H54 (cell line): Measurements from ENCODE around the gene ATP5F1E.
A peak's percentile ranks its signal among the peaks of the same experiment; 100 is the strongest.
"Not testable (repeated sequence)": the region's sequence is repeated elsewhere in the genome, so short reads cannot be mapped to it uniquely, and the experiment has no call there.

ENCODE experiments used
- DNase-seq: peaks from one replicate; pipeline ENCODE4 v3.0.0; 2011; ENCODE audit warnings: low spot score, mixed read lengths; ENCODE audit not compliant: insufficient read length
- FAIRE-seq: peaks from 3 replicates; lab custom pipeline; 2011; peaks lifted over from hg19 to GRCh38; lab: Jason Lieb, UNC
- POLR2A ChIP-seq: IDR thresholded peaks from 2 replicates; pipeline ENCODE4 v1.6.1; 2011; ENCODE audit warnings: low read depth, mild to moderate bottlenecking, low read length

The ATP5F1E gene

DNA sequence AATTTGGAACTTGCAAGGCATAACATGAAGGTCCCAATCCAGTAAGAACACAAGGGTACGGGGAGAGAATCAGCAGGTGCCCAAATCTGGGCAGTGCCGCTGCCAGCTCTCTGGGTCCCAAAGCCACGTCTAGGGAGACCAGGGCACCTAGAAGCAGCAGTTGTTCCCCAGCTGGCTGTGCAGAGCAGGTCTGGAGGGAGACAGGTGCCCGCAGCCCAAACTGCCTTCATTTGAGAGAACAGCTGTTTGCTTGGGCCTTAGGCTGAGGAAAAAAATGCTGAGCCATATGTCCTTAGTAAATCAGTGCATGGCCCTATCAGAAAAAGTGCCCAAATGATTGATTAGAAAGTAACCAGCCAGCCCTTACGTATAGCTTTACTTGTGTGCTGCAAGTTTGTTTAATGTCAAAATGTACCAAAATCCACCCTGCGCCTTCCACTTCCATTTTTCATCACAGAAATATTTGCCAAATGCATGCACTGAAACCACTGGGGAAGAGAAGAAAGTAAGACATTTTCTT lies 19.6 kb upstream of the ATP5F1E start:
- TF ChIP-seq POLR2A: no peak
- FAIRE-seq (no peak), DNase-seq (no peak)

DNA sequence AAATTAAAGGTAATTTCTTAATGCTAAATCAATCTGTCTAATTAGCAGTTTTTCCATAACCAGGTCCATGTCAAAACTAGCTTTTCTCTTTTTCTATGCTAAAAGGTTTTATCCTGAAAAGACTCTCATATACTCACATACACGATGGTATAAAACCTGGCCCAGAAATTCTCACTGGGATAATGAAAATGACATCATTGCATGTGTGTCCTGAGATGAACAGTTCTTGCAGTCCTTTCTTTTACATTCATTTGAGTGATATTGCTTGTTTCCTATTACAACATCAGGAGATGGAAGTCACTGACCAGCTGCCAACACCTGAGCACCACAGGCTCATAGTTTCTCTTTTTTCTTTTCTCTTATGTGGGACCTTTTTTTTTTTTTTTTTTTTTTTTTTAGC lies 18.3 kb upstream of the ATP5F1E start:
- DNase-seq (no peak), FAIRE-seq (no peak)
- TF ChIP-seq POLR2A: no peak

DNA sequence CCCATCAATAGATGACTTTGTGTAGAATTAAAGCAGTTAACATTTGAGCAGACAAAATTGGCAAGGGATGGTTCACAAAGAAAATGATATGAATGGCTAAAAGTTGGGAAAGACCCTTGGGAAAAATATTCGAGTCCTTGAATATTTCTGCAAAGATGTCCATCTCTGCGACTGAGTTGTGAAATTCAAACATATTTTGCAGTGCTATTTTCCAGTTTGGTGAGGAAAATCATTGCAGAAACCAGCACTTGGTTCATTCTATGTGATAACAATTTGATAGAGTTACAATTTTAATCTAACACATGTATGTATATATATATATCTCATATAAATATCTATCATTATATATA lies 16.5 kb upstream of the ATP5F1E start:
- TF ChIP-seq POLR2A: no peak
- DNase-seq (no peak), FAIRE-seq (no peak)

DNA sequence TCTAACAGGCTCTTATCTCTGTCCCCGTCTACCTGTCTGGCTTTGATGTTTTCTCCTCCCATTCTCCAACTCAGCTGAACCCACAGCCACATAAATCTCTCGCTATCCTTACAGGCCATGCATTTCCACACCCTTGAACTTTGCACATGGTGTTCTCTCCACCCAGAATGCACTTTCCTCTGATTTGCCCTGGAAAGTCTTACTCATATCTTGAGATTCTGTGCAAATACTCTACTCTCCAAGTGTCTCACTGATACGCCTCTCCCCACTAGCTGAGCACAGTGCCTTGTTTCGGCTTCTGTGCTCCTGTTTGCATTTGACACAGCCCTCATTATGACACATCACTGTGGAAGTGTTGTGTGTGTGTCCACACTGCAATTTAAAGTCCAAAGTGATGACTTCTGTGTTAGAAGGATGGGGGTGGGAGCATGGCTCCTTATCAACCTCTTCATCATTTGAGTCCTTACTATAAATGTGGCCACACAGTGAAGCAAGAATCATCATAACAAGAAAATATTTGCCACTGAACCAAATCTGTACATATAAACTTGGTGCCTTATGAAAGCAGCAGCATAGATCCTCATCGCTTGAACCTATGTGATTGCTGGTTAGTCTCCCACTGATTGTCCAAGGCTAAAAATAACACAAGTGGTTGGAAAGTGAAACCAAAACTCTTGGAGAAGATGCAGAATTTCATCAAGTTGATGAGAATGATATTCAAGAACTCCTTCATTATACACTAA lies 16.0 kb upstream of the ATP5F1E start:
- TF ChIP-seq POLR2A: no peak
- FAIRE-seq: no peak
- peak; percentile 22 for DNase-seq

DNA sequence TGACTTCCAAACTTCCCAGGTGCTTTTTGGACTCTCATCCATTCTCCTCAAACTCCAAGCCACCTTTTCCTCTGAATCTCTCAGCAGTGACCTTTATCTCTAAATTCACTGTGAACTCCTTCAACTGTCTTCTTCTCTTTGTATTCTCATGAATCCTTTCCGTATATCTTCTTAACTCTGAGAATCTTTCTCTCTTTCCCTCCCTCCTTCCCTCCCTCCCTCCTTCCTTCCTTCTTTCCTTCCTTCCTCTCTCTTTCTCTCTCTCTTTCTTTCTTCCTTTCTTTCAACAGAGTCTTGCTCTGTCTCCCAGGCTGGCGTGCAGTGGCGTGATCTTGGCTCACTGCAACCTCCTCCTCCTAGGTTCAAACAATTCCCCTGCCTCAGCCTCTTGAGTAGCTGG lies 14.7 kb upstream of the ATP5F1E start:
- no peak for TF ChIP-seq POLR2A
- FAIRE-seq (no peak), DNase-seq (no peak)

DNA sequence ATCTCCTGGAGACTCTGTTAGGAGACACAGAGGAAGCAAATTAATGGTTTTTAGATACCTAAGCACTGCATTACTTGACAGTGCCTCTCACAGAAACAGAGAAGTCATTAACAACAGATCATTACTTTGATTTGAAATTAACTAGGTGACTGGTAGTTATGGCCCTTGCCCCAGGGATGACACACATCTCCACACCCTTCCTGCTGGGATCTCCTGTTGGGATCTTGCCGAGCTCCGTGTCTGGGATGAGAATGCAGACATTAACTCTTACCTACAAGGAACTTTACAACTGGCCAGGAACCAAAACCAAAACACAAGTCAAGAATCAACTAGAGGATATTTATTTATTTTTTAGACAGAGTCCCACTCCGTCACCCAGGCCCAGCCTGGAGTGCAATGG lies 12.7 kb upstream of the ATP5F1E start:
- FAIRE-seq (no peak), DNase-seq (no peak)
- TF ChIP-seq POLR2A: no peak

DNA sequence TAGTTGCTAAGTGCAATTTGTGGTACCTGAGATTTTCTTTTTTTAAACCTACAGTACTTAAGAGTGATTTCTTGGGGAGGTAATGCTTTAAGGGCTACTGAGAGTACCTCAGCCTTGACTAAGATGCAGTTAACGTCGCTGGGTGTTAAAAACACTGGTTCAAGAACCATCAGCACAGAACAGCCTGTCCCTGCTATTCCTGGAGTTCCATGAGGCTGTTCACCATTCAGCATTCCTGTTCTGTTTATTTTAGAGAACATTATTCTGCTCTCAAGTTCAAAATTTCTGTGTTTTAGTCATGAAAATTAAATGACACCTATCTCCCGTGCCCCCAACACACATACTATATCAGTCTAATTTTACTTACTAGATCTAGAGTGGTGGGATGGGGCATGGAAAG lies 12.2 kb upstream of the ATP5F1E start:
- DNase-seq (no peak), FAIRE-seq (no peak)
- TF ChIP-seq POLR2A: no peak

DNA sequence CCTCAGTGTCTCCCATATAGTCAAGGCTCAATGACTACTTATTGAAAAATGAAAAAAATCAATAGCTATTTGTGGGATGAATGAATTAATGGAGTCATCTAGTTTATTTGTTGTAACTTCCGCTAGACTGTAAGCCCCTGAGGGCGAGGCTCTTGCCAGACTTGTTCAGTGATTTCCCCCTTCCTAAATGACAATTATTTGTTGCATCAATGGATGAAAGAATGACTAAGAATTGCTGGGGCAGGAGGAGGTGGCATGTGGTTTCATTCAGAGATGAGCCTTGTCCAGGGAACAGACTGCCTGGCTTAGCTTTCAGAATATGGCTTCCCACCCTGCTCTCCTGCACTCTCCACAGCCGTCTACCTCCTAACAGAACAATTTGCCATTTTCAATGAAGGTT lies 11.6 kb upstream of the ATP5F1E start:
- FAIRE-seq: no peak

DNA sequence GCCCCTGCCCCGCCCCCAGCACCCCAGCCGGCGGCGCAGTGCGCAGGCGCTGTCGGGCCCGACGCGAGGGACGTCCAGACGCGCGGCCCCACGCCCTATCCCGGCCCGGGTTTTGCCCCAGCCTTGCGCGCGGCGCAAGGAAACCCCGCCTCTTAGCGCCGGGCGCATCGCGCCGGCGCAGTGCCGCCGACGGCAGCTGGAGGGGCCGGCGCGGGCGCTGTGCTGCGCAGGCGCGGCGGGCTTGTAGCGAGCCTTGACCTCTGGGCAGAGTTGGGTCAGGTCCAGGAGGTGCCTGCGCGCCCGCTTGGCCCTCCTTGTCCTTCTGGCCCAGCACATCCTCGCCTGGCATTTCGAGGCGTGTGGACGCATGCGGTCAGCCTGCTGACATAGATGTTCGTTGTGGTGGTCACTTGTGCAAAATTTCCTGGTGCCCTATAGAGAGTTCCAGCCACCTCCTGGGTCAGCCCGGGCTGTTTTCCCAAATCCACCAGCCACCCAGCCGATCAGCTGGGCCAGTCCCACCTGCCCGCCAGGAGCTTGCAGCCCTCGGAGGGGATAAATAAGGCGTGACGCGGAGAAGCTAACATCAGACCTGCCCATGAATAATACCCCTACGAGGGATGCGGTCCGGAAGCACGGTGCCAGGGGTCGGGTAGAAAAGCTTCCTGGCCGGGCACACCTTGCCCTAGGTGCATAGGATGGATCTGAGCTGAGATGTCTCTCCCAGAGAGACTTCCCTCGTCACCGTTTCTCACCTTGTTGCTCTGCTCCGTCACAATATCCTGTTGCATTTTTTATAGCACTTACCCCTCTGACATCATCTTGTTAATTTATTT lies 10.9 kb upstream of the ATP5F1E start:
- FAIRE-seq: no peak
- TF ChIP-seq POLR2A: 0 out of 2 replicates have a peak, but pooled peaks have one; percentile 33
- peak; percentile 94 for DNase-seq

More for the DNA sequence above, 11.6 kb upstream of the ATP5F1E start:
- no peak for TF ChIP-seq POLR2A
- no peak for DNase-seq

DNA sequence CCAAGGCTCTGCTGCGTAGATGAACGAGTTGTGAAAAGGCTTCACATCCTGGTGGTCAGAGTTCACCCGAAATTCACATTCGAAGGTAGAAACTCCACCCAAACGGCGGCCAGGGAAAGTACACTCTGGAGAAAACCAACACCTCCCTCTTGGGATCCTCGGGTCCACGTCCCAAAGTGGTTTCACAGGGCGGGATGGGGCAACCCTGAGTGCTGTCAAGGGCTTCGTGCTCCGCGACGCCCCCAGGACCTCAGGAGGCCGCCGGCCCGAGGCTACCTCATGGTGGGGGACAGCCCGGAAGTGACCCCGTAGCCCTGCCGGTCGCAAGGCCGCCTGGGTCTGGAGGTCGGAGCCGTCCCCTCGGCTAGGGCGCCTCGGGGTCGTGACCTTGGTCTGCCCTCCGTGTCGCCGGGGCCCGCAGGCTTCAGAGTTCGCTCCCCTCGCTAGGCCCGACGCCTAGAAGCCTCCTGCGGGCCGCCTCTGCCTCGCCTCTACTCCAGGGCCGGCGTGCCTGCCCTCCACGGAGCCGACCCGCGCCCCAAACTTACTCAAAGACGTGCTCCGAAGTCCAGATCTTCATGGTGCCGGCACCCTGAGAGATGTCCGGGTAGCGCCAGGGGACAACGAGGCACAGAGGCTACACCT lies 10.1 kb upstream of the ATP5F1E start, which contains the start of gene PRELID3B:
Gene PRELID3B, minus strand, starts transcription at position 636 of the 645 bp plus-strand sequence. Its CDS starts 56 bp downstream, at position 580.
- FAIRE-seq: no peak
- no peak for DNase-seq
- no peak for TF ChIP-seq POLR2A

DNA sequence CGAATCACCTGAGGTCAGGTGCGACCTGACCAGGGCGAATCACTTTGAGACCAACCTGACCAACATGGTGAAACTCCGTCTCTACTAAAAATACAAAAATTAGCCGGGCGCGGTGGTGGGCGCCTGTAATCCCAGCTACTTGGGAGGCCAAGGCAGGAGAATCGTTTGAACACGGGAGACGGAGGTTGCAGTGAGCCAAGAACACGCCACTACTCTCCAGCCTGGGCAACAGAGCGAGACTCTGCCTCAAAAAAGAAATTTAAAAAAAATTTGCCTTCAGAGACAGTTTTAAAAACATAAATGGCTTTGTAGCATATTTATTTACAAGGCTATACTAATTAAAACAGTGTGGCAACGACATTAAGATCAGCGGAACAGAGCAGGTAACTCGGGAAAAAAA lies 9.4 kb upstream of the ATP5F1E start:
- not testable (repeated sequence) for FAIRE-seq, DNase-seq

DNA sequence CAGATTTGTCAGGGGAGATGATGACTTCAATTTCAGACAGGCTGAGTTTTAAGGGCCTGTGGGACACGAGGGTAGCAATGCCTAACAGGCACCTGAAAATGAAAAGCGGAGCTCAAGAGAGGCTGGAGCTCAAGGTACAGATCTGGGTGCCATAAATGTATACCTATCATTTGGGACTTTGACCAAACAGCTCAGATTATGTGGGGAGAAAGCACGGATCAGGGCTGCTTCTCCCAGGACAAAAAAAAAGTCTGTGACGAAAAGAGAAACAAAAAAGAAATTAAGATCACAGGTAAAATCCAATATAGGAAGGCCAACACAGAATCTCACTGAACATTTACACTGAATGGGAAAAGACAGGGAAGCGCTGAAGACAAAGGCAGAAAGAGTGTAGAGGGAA lies 8.5 kb upstream of the ATP5F1E start:
- no peak for TF ChIP-seq POLR2A
- DNase-seq: no peak
- FAIRE-seq: no peak

DNA sequence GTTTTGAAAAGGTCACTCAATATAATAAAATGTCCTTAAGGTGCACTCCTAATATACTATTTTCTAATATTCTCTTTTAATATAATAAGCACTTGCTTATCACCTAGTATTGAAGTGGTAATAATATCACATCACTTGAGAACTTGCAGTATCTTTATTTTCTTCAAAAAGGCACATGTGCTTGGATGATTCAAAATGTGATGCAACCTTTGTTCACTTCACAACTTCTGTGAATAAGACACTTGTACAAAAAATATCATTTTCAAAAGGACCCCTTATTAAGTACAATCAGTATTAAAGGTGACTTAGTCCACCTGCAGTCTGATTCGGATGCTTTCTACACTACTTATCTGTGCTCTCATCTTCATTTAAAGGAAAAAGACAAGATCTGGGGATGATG lies 7.1 kb upstream of the ATP5F1E start:
- no peak for TF ChIP-seq POLR2A
- FAIRE-seq: no peak
- DNase-seq: no peak

DNA sequence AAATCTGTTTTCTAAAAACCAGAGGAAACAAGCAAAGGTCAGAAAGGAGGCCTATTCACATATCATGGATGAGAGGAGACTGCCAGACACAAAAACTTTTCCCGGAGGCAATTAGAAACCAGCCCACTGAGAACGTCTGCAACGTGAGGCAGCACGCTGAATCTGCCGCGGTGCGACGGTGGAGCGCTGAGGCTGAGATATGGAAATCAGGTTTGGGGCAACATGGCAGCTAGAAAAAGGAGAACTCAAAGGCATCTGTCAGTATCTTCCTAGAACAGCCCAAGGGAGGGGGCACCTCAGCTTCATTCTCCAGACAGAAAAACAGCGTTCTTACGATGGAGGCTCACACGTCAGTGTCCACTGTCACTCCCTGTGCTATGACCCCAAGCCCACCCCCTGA lies 5.3 kb upstream of the ATP5F1E start:
- TF ChIP-seq POLR2A: no peak
- no peak for FAIRE-seq
- DNase-seq: no peak

DNA sequence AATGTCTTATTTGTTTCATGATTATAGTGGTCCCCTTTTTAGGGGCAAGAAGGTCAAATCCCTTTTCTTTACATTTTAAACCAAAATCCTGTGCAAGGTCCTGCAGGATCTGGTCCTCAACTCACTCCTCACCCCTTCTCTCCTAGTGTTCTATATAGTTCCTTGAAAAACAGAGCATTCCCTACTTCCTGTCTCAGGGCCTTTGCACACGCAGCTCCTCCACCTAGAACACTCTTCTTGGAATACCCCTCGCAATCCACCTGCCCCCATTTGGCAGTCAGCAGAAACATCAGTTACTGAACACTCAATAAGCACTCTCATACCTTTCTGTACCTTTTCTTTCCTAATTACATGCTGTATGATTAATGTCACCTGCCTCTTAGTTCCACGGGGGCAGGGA lies 3.2 kb upstream of the ATP5F1E start:
- FAIRE-seq: no peak
- TF ChIP-seq POLR2A: no peak
- DNase-seq: no peak
